HepG2 (cell line): ENCODE measurements around the gene REM2. TPM values are rescaled to one million over a fixed set of nuclear protein-coding genes. Genes with fewer than 3 reads are reported as not detected.

Experiments used
- ARID2 ChIP-seq: sonication (generic); formaldehyde crosslinking; IDR thresholded peaks from 2 replicates; pipeline ENCODE4 v1.8.1; 2022; ENCODE audit warnings: mild to moderate bottlenecking, missing genetic modification reagents, borderline replicate concordance
- BRCA1 ChIP-seq: sonication (generic); formaldehyde crosslinking; IDR thresholded peaks from 2 replicates; pipeline ENCODE4 v1.4.0; 2020; ENCODE audit warnings: missing genetic modification reagents
- CBX1 ChIP-seq: IDR thresholded peaks from one replicate; pipeline ENCODE4 v1.6.1; 2016; ENCODE audit warnings: antibody characterized with exemption, low read depth
- GPBP1L1 ChIP-seq: sonication (generic); formaldehyde crosslinking; IDR thresholded peaks from 2 replicates; pipeline ENCODE4 v1.5.0; 2020; ENCODE audit warnings: mild to moderate bottlenecking, missing genetic modification reagents
- GTF3A ChIP-seq: sonication (generic); formaldehyde crosslinking; conservative IDR thresholded peaks from 2 replicates; pipeline ENCODE4 v1.4.0; 2020; ENCODE audit warnings: mild to moderate bottlenecking, missing genetic modification reagents
- KDM2A ChIP-seq: sonication (generic); formaldehyde crosslinking; IDR thresholded peaks from 2 replicates; pipeline ENCODE4 v1.4.0; 2020; ENCODE audit warnings: low read depth, missing genetic modification reagents, borderline replicate concordance
- KLF9 ChIP-seq: IDR thresholded peaks from 2 replicates; pipeline ENCODE4 v1.6.1; 2016; ENCODE audit warnings: low read depth
- MBD4 ChIP-seq: IDR thresholded peaks from 2 replicates; pipeline ENCODE4 v1.6.1; 2012; ENCODE audit warnings: low read length, inconsistent platforms, borderline replicate concordance
- NKX3-1 ChIP-seq: sonication (generic); formaldehyde crosslinking; IDR thresholded peaks from 2 replicates; pipeline ENCODE4 v1.5.0; 2020; ENCODE audit warnings: missing genetic modification reagents
- NR2F2 ChIP-seq: IDR thresholded peaks from 2 replicates; pipeline ENCODE4 v1.6.1; 2012; ENCODE audit warnings: low read depth, inconsistent platforms, borderline replicate concordance
- SIX1 ChIP-seq: sonication (generic); formaldehyde crosslinking; IDR thresholded peaks from 2 replicates; pipeline ENCODE4 v1.4.0; 2020; ENCODE audit warnings: missing genetic modification reagents, borderline replicate concordance
- SMAD9 ChIP-seq: sonication (generic); formaldehyde crosslinking; IDR thresholded peaks from 2 replicates; pipeline ENCODE4 v1.5.1; 2020; ENCODE audit warnings: mild to moderate bottlenecking, missing genetic modification reagents
- ZBTB1 ChIP-seq: sonication (generic); formaldehyde crosslinking; IDR thresholded peaks from 2 replicates; pipeline ENCODE4 v1.4.0; 2020; ENCODE audit warnings: missing genetic modification reagents, borderline replicate concordance
- ZBTB42 ChIP-seq: sonication (generic); formaldehyde crosslinking; IDR thresholded peaks from 2 replicates; pipeline ENCODE4 v1.5.0; 2020; ENCODE audit warnings: mild to moderate bottlenecking, missing genetic modification reagents
- ZNF260 ChIP-seq: sonication (generic); formaldehyde crosslinking; IDR thresholded peaks from 2 replicates; pipeline ENCODE4 v1.4.0; 2020; ENCODE audit warnings: missing genetic modification reagents, low read depth, mild to moderate bottlenecking, borderline replicate concordance
- ZNF44 ChIP-seq: sonication (generic); formaldehyde crosslinking; IDR thresholded peaks from 2 replicates; pipeline ENCODE4 v1.5.1; 2020; ENCODE audit warnings: mild to moderate bottlenecking, missing genetic modification reagents
- ZNF451 ChIP-seq: sonication (generic); formaldehyde crosslinking; IDR thresholded peaks from 2 replicates; pipeline ENCODE4 v1.5.0; 2020; ENCODE audit warnings: mild to moderate bottlenecking, missing genetic modification reagents
- ZNF546 ChIP-seq: sonication (generic); formaldehyde crosslinking; conservative IDR thresholded peaks from 2 replicates; pipeline ENCODE4 v1.8.1; 2023; ENCODE audit warnings: mild to moderate bottlenecking, missing genetic modification reagents
- ZNF557 ChIP-seq: sonication (generic); formaldehyde crosslinking; IDR thresholded peaks from 2 replicates; pipeline ENCODE4 v1.4.0; 2020; ENCODE audit warnings: missing genetic modification reagents
- ZNF737 ChIP-seq: sonication (generic); formaldehyde crosslinking; IDR thresholded peaks from 2 replicates; pipeline ENCODE4 v1.5.0; 2020; ENCODE audit warnings: missing genetic modification reagents, mild to moderate bottlenecking, borderline replicate concordance
- ZNF878 ChIP-seq: sonication (generic); formaldehyde crosslinking; IDR thresholded peaks from 2 replicates; pipeline ENCODE4 v1.8.1; 2023; ENCODE audit warnings: mild to moderate bottlenecking, missing genetic modification reagents, moderate library complexity
- polyA plus RNA-seq, 8 experiments: library from polyadenylated mRNA; depleted of rRNA in 3 of 8; stranded (reverse) in 7 of 8; unstranded in 1 of 8; fragments of >200 nt; fragmentation: Illumina TruSeq in 4 of 8; extraction: Trizol in 4 of 8; gene quantifications; 2 replicates each; pipeline versions ENCODE4 v1.2.1 to v1.2.3, GENCODE V29; 2011 to 2016; ENCODE audit warnings: low read depth in 4 of 8, missing spikeins in 1 of 8, mixed read lengths in 1 of 8; ENCODE audit not compliant: insufficient read depth in 1 of 8
- total RNA-seq, 5 experiments: library from RNA; depleted of rRNA; stranded (reverse); fragments of >200 nt; fragmentation: Illumina TruSeq; extraction: Trizol; gene quantifications; 2 replicates each; pipeline ENCODE4 v1.2.3, GENCODE V29; 2016; ENCODE audit warnings: low read depth in 1 of 5
- TF ChIP-seq, protein P1 (sequence below): sonication (generic); formaldehyde crosslinking; IDR thresholded peaks from 2 replicates; pipeline ENCODE4 v1.9.0; 2021; ENCODE audit warnings: missing genetic modification reagents, borderline replicate concordance
- TF ChIP-seq, protein P2 (sequence below): sonication (generic); formaldehyde crosslinking; IDR thresholded peaks from 2 replicates; pipeline ENCODE4 v1.5.0; 2020; ENCODE audit warnings: mild to moderate bottlenecking, missing genetic modification reagents, moderate library complexity
- TF ChIP-seq, protein P3 (sequence below): IDR thresholded peaks from 2 replicates; pipeline ENCODE4 v1.6.1; 2012; ENCODE audit warnings: low read depth, low read length, improper control_type of control experiment

REM2 gene
- total and polyA plus RNA-seq, 2 of the 13 experiments (the other 11 are each of a cell fraction or from before 2014, with no cell fraction given), result 0.20 TPM; not detected in 1

DNA sequence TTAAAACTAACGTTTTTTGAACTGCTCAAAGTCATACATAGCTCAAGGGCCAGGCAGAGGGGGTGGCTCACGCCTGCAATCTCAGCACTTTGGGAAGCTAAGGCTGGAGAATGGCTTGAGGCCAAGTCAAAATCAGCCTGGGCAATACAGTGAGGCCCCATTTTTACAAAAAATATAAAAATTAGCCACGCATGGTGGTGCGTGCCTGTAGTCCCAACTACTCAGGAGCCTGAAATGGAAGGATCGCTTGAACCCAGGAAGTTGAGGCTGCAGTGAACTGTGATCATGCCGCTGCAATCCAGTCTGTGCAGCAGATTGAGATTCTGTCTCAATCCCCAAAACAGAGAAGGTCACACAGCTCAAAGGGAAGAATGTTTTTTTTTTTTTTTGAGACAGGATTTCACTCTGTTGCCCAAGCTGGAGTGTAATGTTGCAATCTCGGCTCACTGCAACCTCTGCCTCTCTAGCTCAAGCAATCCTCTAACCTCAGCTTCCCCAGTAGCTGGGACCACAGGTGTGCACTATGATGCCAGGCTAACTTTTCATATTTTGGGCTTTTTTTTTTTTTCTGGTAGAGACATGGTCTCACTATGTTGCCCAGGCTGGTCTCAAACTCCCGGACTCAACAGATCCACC lies 33.0 kb downstream of the REM2 start (continued):
- no peak for TF ChIP-seq ZNF44 (CRISPR knock-in tag)
- TF ChIP-seq KLF9 (CRISPR knock-in tag), result no peak
- peak; percentile 89; the same call in 1 of the 2 replicates for TF ChIP-seq ZNF737 (CRISPR knock-in tag)
- no peak for TF ChIP-seq CBX1
- TF ChIP-seq ARID2 (CRISPR knock-in tag), result no peak
- no peak for TF ChIP-seq ZNF546
- no peak for TF ChIP-seq ZNF557
- TF ChIP-seq ZNF878 (CRISPR knock-in tag), result no peak
- TF ChIP-seq, protein P1, sequence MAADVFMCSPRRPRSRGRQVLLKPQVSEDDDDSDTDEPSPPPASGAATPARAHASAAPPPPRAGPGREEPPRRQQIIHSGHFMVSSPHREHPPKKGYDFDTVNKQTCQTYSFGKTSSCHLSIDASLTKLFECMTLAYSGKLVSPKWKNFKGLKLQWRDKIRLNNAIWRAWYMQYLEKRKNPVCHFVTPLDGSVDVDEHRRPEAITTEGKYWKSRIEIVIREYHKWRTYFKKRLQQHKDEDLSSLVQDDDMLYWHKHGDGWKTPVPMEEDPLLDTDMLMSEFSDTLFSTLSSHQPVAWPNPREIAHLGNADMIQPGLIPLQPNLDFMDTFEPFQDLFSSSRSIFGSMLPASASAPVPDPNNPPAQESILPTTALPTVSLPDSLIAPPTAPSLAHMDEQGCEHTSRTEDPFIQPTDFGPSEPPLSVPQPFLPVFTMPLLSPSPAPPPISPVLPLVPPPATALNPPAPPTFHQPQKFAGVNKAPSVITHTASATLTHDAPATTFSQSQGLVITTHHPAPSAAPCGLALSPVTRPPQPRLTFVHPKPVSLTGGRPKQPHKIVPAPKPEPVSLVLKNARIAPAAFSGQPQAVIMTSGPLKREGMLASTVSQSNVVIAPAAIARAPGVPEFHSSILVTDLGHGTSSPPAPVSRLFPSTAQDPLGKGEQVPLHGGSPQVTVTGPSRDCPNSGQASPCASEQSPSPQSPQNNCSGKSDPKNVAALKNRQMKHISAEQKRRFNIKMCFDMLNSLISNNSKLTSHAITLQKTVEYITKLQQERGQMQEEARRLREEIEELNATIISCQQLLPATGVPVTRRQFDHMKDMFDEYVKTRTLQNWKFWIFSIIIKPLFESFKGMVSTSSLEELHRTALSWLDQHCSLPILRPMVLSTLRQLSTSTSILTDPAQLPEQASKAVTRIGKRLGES (CRISPR knock-in tag), result no peak
- peak; percentile 56; the same call in 1 of the 2 replicates for TF ChIP-seq NR2F2
- TF ChIP-seq ZBTB42 (CRISPR knock-in tag), result no peak
- TF ChIP-seq SIX1 (CRISPR knock-in tag), result no peak
- TF ChIP-seq, protein P2, sequence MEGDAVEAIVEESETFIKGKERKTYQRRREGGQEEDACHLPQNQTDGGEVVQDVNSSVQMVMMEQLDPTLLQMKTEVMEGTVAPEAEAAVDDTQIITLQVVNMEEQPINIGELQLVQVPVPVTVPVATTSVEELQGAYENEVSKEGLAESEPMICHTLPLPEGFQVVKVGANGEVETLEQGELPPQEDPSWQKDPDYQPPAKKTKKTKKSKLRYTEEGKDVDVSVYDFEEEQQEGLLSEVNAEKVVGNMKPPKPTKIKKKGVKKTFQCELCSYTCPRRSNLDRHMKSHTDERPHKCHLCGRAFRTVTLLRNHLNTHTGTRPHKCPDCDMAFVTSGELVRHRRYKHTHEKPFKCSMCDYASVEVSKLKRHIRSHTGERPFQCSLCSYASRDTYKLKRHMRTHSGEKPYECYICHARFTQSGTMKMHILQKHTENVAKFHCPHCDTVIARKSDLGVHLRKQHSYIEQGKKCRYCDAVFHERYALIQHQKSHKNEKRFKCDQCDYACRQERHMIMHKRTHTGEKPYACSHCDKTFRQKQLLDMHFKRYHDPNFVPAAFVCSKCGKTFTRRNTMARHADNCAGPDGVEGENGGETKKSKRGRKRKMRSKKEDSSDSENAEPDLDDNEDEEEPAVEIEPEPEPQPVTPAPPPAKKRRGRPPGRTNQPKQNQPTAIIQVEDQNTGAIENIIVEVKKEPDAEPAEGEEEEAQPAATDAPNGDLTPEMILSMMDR, result no peak
- TF ChIP-seq GTF3A (CRISPR knock-in tag), result no peak
- TF ChIP-seq ZNF260 (CRISPR knock-in tag), result no peak
- no peak for TF ChIP-seq NKX3-1 (CRISPR knock-in tag)
- no peak for TF ChIP-seq SMAD9 (CRISPR knock-in tag)
- TF ChIP-seq MBD4, result 0 out of 2 replicates have a peak, but pooled peaks have one; percentile 51
- TF ChIP-seq, protein P3, sequence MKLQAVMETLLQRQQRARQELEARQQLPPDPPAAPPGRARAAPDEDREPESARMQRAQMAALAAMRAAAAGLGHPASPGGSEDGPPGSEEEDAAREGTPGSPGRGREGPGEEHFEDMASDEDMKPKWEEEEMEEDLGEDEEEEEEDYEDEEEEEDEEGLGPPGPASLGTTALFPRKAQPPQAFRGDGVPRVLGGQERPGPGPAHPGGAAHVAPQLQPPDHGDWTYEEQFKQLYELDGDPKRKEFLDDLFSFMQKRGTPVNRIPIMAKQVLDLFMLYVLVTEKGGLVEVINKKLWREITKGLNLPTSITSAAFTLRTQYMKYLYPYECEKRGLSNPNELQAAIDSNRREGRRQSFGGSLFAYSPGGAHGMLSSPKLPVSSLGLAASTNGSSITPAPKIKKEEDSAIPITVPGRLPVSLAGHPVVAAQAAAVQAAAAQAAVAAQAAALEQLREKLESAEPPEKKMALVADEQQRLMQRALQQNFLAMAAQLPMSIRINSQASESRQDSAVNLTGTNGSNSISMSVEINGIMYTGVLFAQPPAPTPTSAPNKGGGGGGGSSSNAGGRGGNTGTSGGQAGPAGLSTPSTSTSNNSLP, result no peak
- TF ChIP-seq KDM2A (CRISPR knock-in tag), result 0 out of 2 replicates have a peak, but pooled peaks have one; percentile 17
- TF ChIP-seq BRCA1 (CRISPR knock-in tag), result no peak
- no peak for TF ChIP-seq GPBP1L1 (CRISPR knock-in tag)
- TF ChIP-seq ZNF451 (CRISPR knock-in tag), result no peak
- TF ChIP-seq ZBTB1 (CRISPR knock-in tag), result no peak
- TF ChIP-seq, all 625 proteins: peak for 93
